ENCODE data around the gene NCOA1.

The NCOA1 gene

DNA sequence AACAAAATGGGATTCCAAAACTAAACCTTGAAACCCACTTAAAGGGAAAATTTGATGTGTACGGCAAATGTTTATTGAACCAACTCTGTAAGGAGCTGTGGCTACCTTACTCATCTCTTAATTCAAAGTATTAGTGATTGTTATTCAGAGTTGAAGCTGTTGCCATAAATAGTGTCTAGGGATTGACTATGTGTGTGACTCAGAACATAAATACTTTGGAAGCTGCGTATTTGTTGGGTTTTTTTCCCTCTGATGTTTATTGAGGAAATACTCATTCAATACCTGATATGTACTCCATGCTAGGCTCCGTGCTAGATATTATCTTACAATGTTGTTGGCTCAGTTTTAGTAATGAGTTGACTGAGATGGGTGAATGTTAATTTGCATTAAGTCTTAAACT, 211.7 kb downstream of the NCOA1 start:
- Histone ChIP-seq H3K4me2 (ENCODE audit: low read length) (no peak overlapping the region), H3K4me1 (ENCODE audit: control insufficient read depth, low read length) (no peaks in the 10 kb centered on the region), H4K20me1 (ENCODE audit: control insufficient read depth, insufficient read depth, low read depth, low read length) (no peaks in the 10 kb centered on the region), H3K9me2 (replicated peaks; ENCODE audit: control insufficient read depth, low read length) (no peaks in the 10 kb centered on the region), H3K4me3 (ENCODE audit: low read length) (no peak overlapping the region), H3F3A (ENCODE audit: control insufficient read depth, insufficient read depth) (no peaks in the 10 kb centered on the region), H3K36me3 (ENCODE audit: control insufficient read depth, low read length) (no peaks in the 10 kb centered on the region), H3K79me2 (ENCODE audit: control insufficient read depth, low read length) (no peaks in the 10 kb centered on the region), H3K27ac (ENCODE audit: low read depth, low read length) (no peak overlapping the region), H3K9me3 (ENCODE audit: control insufficient read depth, insufficient read depth, low read length) (no peaks in the 10 kb centered on the region), H3K27me3 (ENCODE audit: control insufficient read depth, low read length) (no peaks in the 10 kb centered on the region)
- TF ChIP-seq EZH2phosphoT487 (IDR thresholded peaks at IDR 0.05; ENCODE audit: borderline replicate concordance, low read length) = no peak
- TF ChIP-seq, protein P1, sequence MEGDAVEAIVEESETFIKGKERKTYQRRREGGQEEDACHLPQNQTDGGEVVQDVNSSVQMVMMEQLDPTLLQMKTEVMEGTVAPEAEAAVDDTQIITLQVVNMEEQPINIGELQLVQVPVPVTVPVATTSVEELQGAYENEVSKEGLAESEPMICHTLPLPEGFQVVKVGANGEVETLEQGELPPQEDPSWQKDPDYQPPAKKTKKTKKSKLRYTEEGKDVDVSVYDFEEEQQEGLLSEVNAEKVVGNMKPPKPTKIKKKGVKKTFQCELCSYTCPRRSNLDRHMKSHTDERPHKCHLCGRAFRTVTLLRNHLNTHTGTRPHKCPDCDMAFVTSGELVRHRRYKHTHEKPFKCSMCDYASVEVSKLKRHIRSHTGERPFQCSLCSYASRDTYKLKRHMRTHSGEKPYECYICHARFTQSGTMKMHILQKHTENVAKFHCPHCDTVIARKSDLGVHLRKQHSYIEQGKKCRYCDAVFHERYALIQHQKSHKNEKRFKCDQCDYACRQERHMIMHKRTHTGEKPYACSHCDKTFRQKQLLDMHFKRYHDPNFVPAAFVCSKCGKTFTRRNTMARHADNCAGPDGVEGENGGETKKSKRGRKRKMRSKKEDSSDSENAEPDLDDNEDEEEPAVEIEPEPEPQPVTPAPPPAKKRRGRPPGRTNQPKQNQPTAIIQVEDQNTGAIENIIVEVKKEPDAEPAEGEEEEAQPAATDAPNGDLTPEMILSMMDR (IDR thresholded peaks at IDR 0.05; ENCODE audit: low read depth, low read length, poor library complexity, severe bottlenecking) = no peak

DNA sequence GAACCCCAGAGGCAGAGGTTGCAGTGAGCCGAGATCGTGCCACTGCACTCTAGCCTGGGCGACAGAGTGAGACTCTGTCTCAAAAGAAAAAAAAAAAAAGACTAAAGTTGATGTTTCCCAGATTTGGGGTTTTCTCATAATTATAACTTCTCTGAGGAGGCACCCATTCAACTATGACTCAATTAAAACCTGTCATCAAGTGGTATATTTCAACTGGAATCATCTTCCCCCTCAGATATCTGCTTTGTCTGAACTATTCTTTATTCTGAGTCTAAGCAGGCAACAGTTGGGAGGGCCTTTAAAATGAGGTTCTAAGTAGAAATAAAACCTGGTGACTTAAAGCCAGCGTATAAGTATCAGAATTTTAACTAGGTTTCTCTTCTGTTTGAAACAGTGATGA, 213.6 kb downstream of the NCOA1 start:
- Histone ChIP-seq H3K9me3 (ENCODE audit: control insufficient read depth, insufficient read depth, low read length) (no peaks in the 10 kb centered on the region), H4K20me1 (ENCODE audit: control insufficient read depth, insufficient read depth, low read depth, low read length) (no peaks in the 10 kb centered on the region), H3K36me3 (ENCODE audit: control insufficient read depth, low read length) (no peaks in the 10 kb centered on the region), H3K4me1 (ENCODE audit: control insufficient read depth, low read length) (no peaks in the 10 kb centered on the region), H3K79me2 (ENCODE audit: control insufficient read depth, low read length) (no peaks in the 10 kb centered on the region), H3K9me2 (replicated peaks; ENCODE audit: control insufficient read depth, low read length) (no peaks in the 10 kb centered on the region), H3K4me3 (ENCODE audit: low read length) (no peak overlapping the region), H3F3A (ENCODE audit: control insufficient read depth, insufficient read depth) (no peaks in the 10 kb centered on the region), H3K27ac (ENCODE audit: low read depth, low read length) (no peak overlapping the region), H3K27me3 (ENCODE audit: control insufficient read depth, low read length) (no peaks in the 10 kb centered on the region), H3K4me2 (ENCODE audit: low read length) (no peak overlapping the region)
- TF ChIP-seq, protein P1 (IDR thresholded peaks at IDR 0.05; ENCODE audit: low read depth, low read length, poor library complexity, severe bottlenecking) = no peak
- TF ChIP-seq EZH2phosphoT487 (IDR thresholded peaks at IDR 0.05; ENCODE audit: borderline replicate concordance, low read length) = no peak

DNA sequence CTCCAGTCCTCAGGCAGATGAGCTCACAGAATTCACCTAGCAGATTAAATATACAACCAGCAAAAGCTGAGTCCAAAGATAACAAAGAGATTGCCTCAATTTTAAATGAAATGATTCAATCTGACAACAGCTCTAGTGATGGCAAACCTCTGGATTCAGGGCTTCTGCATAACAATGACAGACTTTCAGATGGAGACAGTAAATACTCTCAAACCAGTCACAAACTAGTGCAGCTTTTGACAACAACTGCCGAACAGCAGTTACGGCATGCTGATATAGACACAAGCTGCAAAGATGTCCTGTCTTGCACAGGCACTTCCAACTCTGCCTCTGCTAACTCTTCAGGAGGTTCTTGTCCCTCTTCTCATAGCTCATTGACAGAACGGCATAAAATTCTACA, 216.1 kb downstream of the NCOA1 start:
- Histone ChIP-seq H3K9me2 (replicated peaks; ENCODE audit: control insufficient read depth, low read length) (no peaks in the 10 kb centered on the region), H3K4me1 (ENCODE audit: control insufficient read depth, low read length) (no peaks in the 10 kb centered on the region), H3K9me3 (ENCODE audit: control insufficient read depth, insufficient read depth, low read length) (no peaks in the 10 kb centered on the region), H3F3A (ENCODE audit: control insufficient read depth, insufficient read depth) (no peaks in the 10 kb centered on the region), H3K36me3 (ENCODE audit: control insufficient read depth, low read length) (no peaks in the 10 kb centered on the region), H3K4me2 (ENCODE audit: low read length) (no peak overlapping the region), H4K20me1 (ENCODE audit: control insufficient read depth, insufficient read depth, low read depth, low read length) (no peaks in the 10 kb centered on the region), H3K27ac (ENCODE audit: low read depth, low read length) (no peak overlapping the region), H3K4me3 (ENCODE audit: low read length) (no peak overlapping the region), H3K79me2 (ENCODE audit: control insufficient read depth, low read length) (no peaks in the 10 kb centered on the region), H3K27me3 (ENCODE audit: control insufficient read depth, low read length) (no peaks in the 10 kb centered on the region)
- no peak for TF ChIP-seq EZH2phosphoT487 (IDR thresholded peaks at IDR 0.05; ENCODE audit: borderline replicate concordance, low read length)
- TF ChIP-seq, protein P1 (IDR thresholded peaks at IDR 0.05; ENCODE audit: low read depth, low read length, poor library complexity, severe bottlenecking) = no peak
